Cardiac fibroblast (primary cell): Measurements from ENCODE around the gene PLEKHA1.

ENCODE experiments used
- DNase-seq, 2 donors: peaks; one replicate each; pipeline versions ENCODE4 v3.0.0 to v3.0.0-alpha.2; 2010; ENCODE audit warnings: low read depth in 2 of 2
- H3K4me3 ChIP-seq, 2 donors: replicated peaks in 1 of 2; 1 replicate in 1 of 2; 2 replicates in 1 of 2; pipeline ENCODE4 v1.5.1; 2011; ENCODE audit warnings: low read depth in 2 of 2, low read length in 2 of 2, mild to moderate bottlenecking in 2 of 2, moderate library complexity in 1 of 2
- CTCF ChIP-seq: IDR thresholded peaks from one replicate; pipeline ENCODE4 v1.5.1; 2011; ENCODE audit warnings: low read depth, mild to moderate bottlenecking, low read length, inconsistent platforms

PLEKHA1 gene

GRCh38 chr10:122374859-122375678, 561 bp downstream of the PLEKHA1 start:
- no peak for TF ChIP-seq CTCF
- H3K4me3 ChIP-seq: peak overlapping the region; percentile 88 to 91
- peak; percentile 57 to 60 for DNase-seq

- DNase-seq: no peak
- peak overlapping the region; percentile 88 to 91 for H3K4me3 ChIP-seq
- TF ChIP-seq CTCF: no peak
Observed at GRCh38 chr10:122375679-122376160, 1.2 kb downstream of the PLEKHA1 start.

- H3K4me3 ChIP-seq: no peak overlapping the region
- DNase-seq: no peak
- TF ChIP-seq CTCF: no peak
Observed at GRCh38 chr10:122376364-122376961, 2.0 kb downstream of the PLEKHA1 start.

GRCh38 chr10:122379041-122379440, 4.5 kb downstream of the PLEKHA1 start:
- H3K4me3 ChIP-seq: no peak overlapping the region
- no peak for DNase-seq
- TF ChIP-seq CTCF: no peak

- DNase-seq: no peak
- TF ChIP-seq CTCF: no peak
Observed at GRCh38 chr10:122379537-122379936, 5.0 kb downstream of the PLEKHA1 start.

GRCh38 chr10:122380703-122381102, 6.2 kb downstream of the PLEKHA1 start:
- no peak for DNase-seq
- TF ChIP-seq CTCF: no peak
- H3K4me3 ChIP-seq: no peak overlapping the region

More at GRCh38 chr10:122379537-122379936, 5.0 kb downstream of the PLEKHA1 start:
- no peak overlapping the region for H3K4me3 ChIP-seq
